HCT116 (cell line): ENCODE data around the gene BCHE. TPM values are rescaled to one million over a fixed set of nuclear protein-coding genes. Genes with fewer than 3 reads are reported as not detected.

Experiments used
- ATAC-seq: fragments of 200-7000 bp; cut with Tn5 transposase; 2 replicates; pipeline ENCODE4 v1.9.1; 2020; ENCODE audit warnings: mild to moderate bottlenecking, moderate library complexity
- BruUV-seq: library from RNA; stranded (reverse); fragments of 400-500 nt; replicated peaks from 2 replicates; lab custom pipeline; 2021; lab: Mats Ljungman, UMichigan
- CTCF ChIA-PET: fragments of 300-600 bp; sonication (Branson Sonifier 250); formaldehyde crosslinking; loops from one replicate; lab custom pipeline; 2021; ENCODE audit warnings: antibody characterized with exemption; lab: Charles Lee
- POLR2A ChIA-PET: fragments of 300-600, 350-600 bp; sonication (Branson Sonifier 250); formaldehyde crosslinking; loops from one replicate; lab custom pipeline; 2021; ENCODE audit warnings: antibody characterized with exemption; lab: Charles Lee
- RAD21 ChIA-PET, 2 experiments: fragments of 300-600 bp; sonication (Branson Sonifier 250); formaldehyde crosslinking; loops; one replicate each; lab custom pipeline; 2023; ENCODE audit warnings: low total read pairs in 2 of 2; ENCODE audit not compliant: uncharacterized antibody in 2 of 2, unreplicated experiment in 2 of 2, low non-redundant PET in 1 of 2; lab: Charles Lee
- DNase-seq: peaks from one replicate; pipeline ENCODE4 v3.0.0-alpha.2; 2010; ENCODE audit warnings: low read depth, low spot score
- H2AFZ ChIP-seq: fragments of 200-600 bp; shearing (Covaris generic), sonication (generic); 2 replicates; pipeline ENCODE4 v1.6.1; 2017; ENCODE audit warnings: low read depth, mixed run types, mixed read lengths, antibody characterized with exemption, low read length; ENCODE audit not compliant: poor library complexity, severe bottlenecking
- H3K27ac ChIP-seq: 2 replicates; pipeline ENCODE4 v1.5.1; 2012; ENCODE audit warnings: low read depth, low read length
- H3K27me3 ChIP-seq: fragments of 200-600 bp; sonication (generic); 2 replicates; pipeline ENCODE4 v1.6.1; 2016; ENCODE audit warnings: mixed run types, low read length, mixed read lengths; ENCODE audit not compliant: insufficient read depth
- H3K36me3 ChIP-seq, 2 experiments: fragments of 200-500 bp in 1 of 2; fragments of 200-600 bp in 1 of 2; sonication (Bioruptor generic) in 1 of 2; sonication (generic) in 1 of 2; 2 replicates each; pipeline versions ENCODE4 v1.5.1 to v1.6.1; 2014 to 2016; ENCODE audit warnings: low read length in 2 of 2, inconsistent platforms in 1 of 2, mixed read lengths in 1 of 2, mixed run types in 1 of 2; ENCODE audit not compliant: insufficient read depth in 2 of 2, control insufficient read depth in 1 of 2
- H3K4me1 ChIP-seq, 2 experiments: fragments of 200-600 bp in 1 of 2; sonication (generic) in 1 of 2; 2 replicates each; pipeline versions ENCODE4 v1.5.1 to v1.6.1; 2012 to 2017; ENCODE audit warnings: low read length in 2 of 2, inconsistent platforms in 1 of 2, mild to moderate bottlenecking in 1 of 2, mixed read lengths in 1 of 2, mixed run types in 1 of 2, moderate library complexity in 1 of 2; ENCODE audit not compliant: insufficient read depth in 2 of 2, control insufficient read depth in 1 of 2
- H3K4me2 ChIP-seq: fragments of 200-600 bp; sonication (generic); 2 replicates; pipeline ENCODE4 v1.6.1; 2017; ENCODE audit warnings: mixed run types, low read length, mixed read lengths
- H3K4me3 ChIP-seq, 2 experiments: fragments of 200-600 bp in 1 of 2; sonication (generic) in 1 of 2; replicated peaks in 1 of 2; 2 replicates each; pipeline ENCODE4 v1.5.1; 2011 to 2016; ENCODE audit warnings: low read length in 2 of 2, control low read depth in 1 of 2, low read depth in 1 of 2, mild to moderate bottlenecking in 1 of 2, mixed read lengths in 1 of 2, mixed run types in 1 of 2
- H3K79me2 ChIP-seq: fragments of 200-600 bp; sonication (generic); 2 replicates; pipeline ENCODE4 v1.6.1; 2017; ENCODE audit warnings: mild to moderate bottlenecking, mixed run types, low read length, moderate library complexity, mixed read lengths; ENCODE audit not compliant: insufficient read depth
- H3K9ac ChIP-seq: fragments of 200-600 bp; sonication (generic); 2 replicates; pipeline ENCODE4 v1.6.1; 2016; ENCODE audit warnings: low read length, mixed read lengths
- H3K9me2 ChIP-seq: fragments of 200-600 bp; sonication (generic), shearing (Covaris generic); 2 replicates; pipeline ENCODE4 v1.6.1; 2017; ENCODE audit warnings: mixed run types, mild to moderate bottlenecking, moderate library complexity; ENCODE audit not compliant: insufficient read depth
- H3K9me3 ChIP-seq, 2 experiments: fragments of 200-500 bp in 1 of 2; fragments of 200-600 bp in 1 of 2; sonication (Bioruptor generic) in 1 of 2; sonication (generic) in 1 of 2; 2 replicates each; pipeline ENCODE4 v1.6.1; 2014 to 2017; ENCODE audit warnings: low read length in 2 of 2, mixed read lengths in 2 of 2, inconsistent platforms in 1 of 2, low read depth in 1 of 2, mild to moderate bottlenecking in 1 of 2, mixed run types in 1 of 2, moderate library complexity in 1 of 2; ENCODE audit not compliant: control insufficient read depth in 1 of 2, insufficient read depth in 1 of 2
- H4K20me1 ChIP-seq: fragments of 200-600 bp; sonication (generic), shearing (Covaris generic); 2 replicates; pipeline ENCODE4 v1.6.1; 2017; ENCODE audit warnings: mixed run types, mild to moderate bottlenecking, moderate library complexity; ENCODE audit not compliant: insufficient read depth
- ATF3 ChIP-seq: IDR thresholded peaks from 2 replicates; pipeline ENCODE4 v1.6.1; 2012
- CEBPB ChIP-seq: IDR thresholded peaks from 2 replicates; pipeline ENCODE4 v1.6.1; 2012; ENCODE audit warnings: low read depth
- ELF1 ChIP-seq: IDR thresholded peaks from 2 replicates; pipeline ENCODE4 v1.6.1; 2012; ENCODE audit warnings: low read depth, borderline replicate concordance
- EZH2 ChIP-seq: fragments of 200-600 bp; sonication (generic); IDR thresholded peaks from 2 replicates; pipeline ENCODE4 v1.6.1; 2017; ENCODE audit warnings: antibody characterized with exemption, mixed run types
- EZH2phosphoT487 ChIP-seq: fragments of 200-600 bp; IDR thresholded peaks from 2 replicates; pipeline ENCODE4 v1.6.1; 2018; ENCODE audit warnings: antibody characterized with exemption, borderline replicate concordance
- FOSL1 ChIP-seq: IDR thresholded peaks from 2 replicates; pipeline ENCODE4 v1.6.1; 2012; ENCODE audit warnings: low read depth
- JUND ChIP-seq: IDR thresholded peaks from 2 replicates; pipeline ENCODE4 v1.6.1; 2012
- POLR2A ChIP-seq: IDR thresholded peaks from 2 replicates; pipeline ENCODE4 v1.7.0; 2011; ENCODE audit warnings: borderline replicate concordance; ENCODE audit not compliant: insufficient read depth, insufficient read length; ENCODE audit errors: extremely low read depth
- SIN3A ChIP-seq: IDR thresholded peaks from 2 replicates; pipeline ENCODE4 v1.6.1; 2012; ENCODE audit warnings: low read depth
- SP1 ChIP-seq: IDR thresholded peaks from 2 replicates; pipeline ENCODE4 v1.6.1; 2012; ENCODE audit warnings: low read depth
- SRF ChIP-seq: IDR thresholded peaks from 2 replicates; pipeline ENCODE4 v1.6.1; 2012; ENCODE audit warnings: low read depth
- TCF7L2 ChIP-seq: IDR thresholded peaks from 2 replicates; pipeline ENCODE4 v1.7.0; 2011; ENCODE audit warnings: borderline replicate concordance, inconsistent platforms; ENCODE audit not compliant: insufficient read depth, insufficient read length; ENCODE audit errors: extremely low read depth
- YY1 ChIP-seq: IDR thresholded peaks from 2 replicates; pipeline ENCODE4 v1.6.1; 2011; ENCODE audit warnings: low read length, low read depth, moderate library complexity, mild to moderate bottlenecking; ENCODE audit not compliant: insufficient replicate concordance; ENCODE audit errors: extremely low read depth
- ZBTB33 ChIP-seq: IDR thresholded peaks from 2 replicates; pipeline ENCODE4 v1.6.1; 2011; ENCODE audit warnings: mild to moderate bottlenecking, low read length, moderate library complexity; ENCODE audit not compliant: insufficient replicate concordance; ENCODE audit errors: extremely low read depth
- ZFX ChIP-seq: fragments of 450-650 bp; IDR thresholded peaks from 2 replicates; pipeline ENCODE4 v1.6.1; 2017
- ZNF274 ChIP-seq: fragments of 200-500 bp; sonication (Bioruptor generic); IDR thresholded peaks from 2 replicates; pipeline ENCODE4 v1.6.1; 2014; ENCODE audit warnings: mild to moderate bottlenecking, low read depth, low read length, inconsistent platforms
- intact Hi-C: fragments of 100-400 bp; cut with micrococcal nuclease; formaldehyde crosslinking; loops from 2 replicates; pipeline ENCODE4 v1.10.0; 2022
- total RNA-seq: library from RNA; stranded (reverse); gene quantifications from one replicate; pipeline ENCODE4 v1.2.1, GENCODE V29; 2021; ENCODE audit not compliant: unreplicated experiment
- TF ChIP-seq, protein P1 (sequence below), 3 experiments: fragments of 200-600 bp in 1 of 3; sonication (generic) in 1 of 3; IDR thresholded peaks in 2 of 3; conservative IDR thresholded peaks in 1 of 3; 2 replicates each; pipeline ENCODE4 v1.5.1; 2012 to 2017; ENCODE audit warnings: low read depth in 2 of 3, low read length in 2 of 3, antibody characterized with exemption in 1 of 3, borderline replicate concordance in 1 of 3, control low read depth in 1 of 3, mild to moderate bottlenecking in 1 of 3, mixed read lengths in 1 of 3, mixed run types in 1 of 3, moderate library complexity in 1 of 3; ENCODE audit not compliant: insufficient read depth in 1 of 3

The BCHE gene
- total RNA-seq, 1 experiment from 2014 or later: not detected

DNA sequence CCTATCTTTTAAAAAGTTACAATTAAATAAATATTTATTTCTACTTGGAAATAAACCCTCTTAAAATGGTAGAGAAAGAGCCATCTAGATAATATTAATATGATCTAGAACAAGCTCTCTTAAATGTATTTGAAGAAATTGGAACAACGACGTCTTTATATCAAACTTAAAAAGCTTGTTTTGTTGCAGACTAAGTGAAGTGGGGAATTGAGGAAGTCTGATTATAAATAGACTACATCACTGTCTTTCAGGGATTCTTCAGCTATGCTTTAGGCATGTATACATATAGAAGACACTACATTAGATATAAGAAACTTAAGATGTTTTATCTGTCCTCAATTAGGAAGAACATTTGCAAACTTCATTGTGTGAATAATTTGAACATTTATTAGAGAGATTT, 1.8 kb downstream of the BCHE start:
- no peak overlapping the region for H3K4me3 ChIP-seq
- TF ChIP-seq POLR2A (no peak), SRF (no peak), TCF7L2 (no peak), CEBPB (no peak), SP1 (no peak), JUND (no peak)
- RAD21 ChIA-PET: no interaction called here
- H3K27ac ChIP-seq: no peak overlapping the region
- H3K27me3 ChIP-seq: no peaks in the 10 kb centered on the region
- no peak overlapping the region for H3K9ac ChIP-seq
- H4K20me1 ChIP-seq: no peaks in the 10 kb centered on the region
- H2AFZ ChIP-seq: no peak overlapping the region
- H3K9me3 ChIP-seq: no peaks in the 10 kb centered on the region
- intact Hi-C loops: no loop called here
- no peaks in the 10 kb centered on the region for H3K79me2 ChIP-seq
- H3K9me2 ChIP-seq: no peaks in the 10 kb centered on the region
- CTCF ChIA-PET: no interaction called here
- H3K4me2 ChIP-seq: no peak overlapping the region
- DNase-seq: no peak
- no peaks in the 10 kb centered on the region for H3K36me3 ChIP-seq
- POLR2A ChIA-PET: no interaction called here
- H3K4me1 ChIP-seq: no peaks in the 10 kb centered on the region
- ATAC-seq: no peak
- BruUV-seq: no TSS peak

DNA sequence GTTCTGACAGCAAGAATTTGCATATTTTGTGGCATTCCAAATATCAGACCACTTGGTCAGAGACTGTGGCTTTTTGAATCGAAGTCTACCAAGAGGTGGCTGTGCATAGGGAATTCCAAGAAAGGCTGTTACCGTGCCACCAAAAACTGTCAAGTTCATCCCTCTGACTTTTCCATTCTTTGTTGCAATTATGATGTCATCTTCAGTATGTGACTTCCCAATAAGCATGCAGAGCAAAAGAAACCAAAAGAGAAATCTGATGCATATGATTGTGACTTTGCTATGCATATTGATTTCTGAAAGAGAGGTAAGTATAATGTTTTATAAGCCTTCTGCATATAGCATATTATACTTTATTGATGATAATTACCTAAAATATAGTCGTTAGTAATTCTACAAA, 6.5 kb downstream of the BCHE start:
- no peaks in the 10 kb centered on the region for H3K4me1 ChIP-seq
- no peaks in the 10 kb centered on the region for H4K20me1 ChIP-seq
- TF ChIP-seq FOSL1 (no peak), EZH2 (no peak), ZNF274 (no peak), SP1 (no peak), SIN3A (no peak), EZH2phosphoT487 (no peak), SRF (no peak), ZBTB33 (no peak), JUND (no peak), YY1 (no peak), ZFX (no peak), ATF3 (no peak), ELF1 (no peak)
- TF ChIP-seq, protein P1, sequence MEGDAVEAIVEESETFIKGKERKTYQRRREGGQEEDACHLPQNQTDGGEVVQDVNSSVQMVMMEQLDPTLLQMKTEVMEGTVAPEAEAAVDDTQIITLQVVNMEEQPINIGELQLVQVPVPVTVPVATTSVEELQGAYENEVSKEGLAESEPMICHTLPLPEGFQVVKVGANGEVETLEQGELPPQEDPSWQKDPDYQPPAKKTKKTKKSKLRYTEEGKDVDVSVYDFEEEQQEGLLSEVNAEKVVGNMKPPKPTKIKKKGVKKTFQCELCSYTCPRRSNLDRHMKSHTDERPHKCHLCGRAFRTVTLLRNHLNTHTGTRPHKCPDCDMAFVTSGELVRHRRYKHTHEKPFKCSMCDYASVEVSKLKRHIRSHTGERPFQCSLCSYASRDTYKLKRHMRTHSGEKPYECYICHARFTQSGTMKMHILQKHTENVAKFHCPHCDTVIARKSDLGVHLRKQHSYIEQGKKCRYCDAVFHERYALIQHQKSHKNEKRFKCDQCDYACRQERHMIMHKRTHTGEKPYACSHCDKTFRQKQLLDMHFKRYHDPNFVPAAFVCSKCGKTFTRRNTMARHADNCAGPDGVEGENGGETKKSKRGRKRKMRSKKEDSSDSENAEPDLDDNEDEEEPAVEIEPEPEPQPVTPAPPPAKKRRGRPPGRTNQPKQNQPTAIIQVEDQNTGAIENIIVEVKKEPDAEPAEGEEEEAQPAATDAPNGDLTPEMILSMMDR (IDR thresholded peaks at IDR 0.05 in 2 of 3, conservative IDR thresholded peaks at IDR 0.05 in 1 of 3; ENCODE audit: borderline replicate concordance in 1 of 3, insufficient read depth in 1 of 3, low read depth in 2 of 3, low read length in 2 of 3): no peak
- no peak overlapping the region for H2AFZ ChIP-seq
- H3K4me2 ChIP-seq: no peak overlapping the region
- no TSS peak for BruUV-seq
- H3K9me3 ChIP-seq: no peaks in the 10 kb centered on the region
- H3K27ac ChIP-seq: no peak overlapping the region
- no peaks in the 10 kb centered on the region for H3K9me2 ChIP-seq
- POLR2A ChIA-PET: no interaction called here
- H3K36me3 ChIP-seq: no peaks in the 10 kb centered on the region
- DNase-seq (no peak), ATAC-seq (no peak)
- H3K27me3 ChIP-seq: no peaks in the 10 kb centered on the region
- CTCF ChIA-PET: no interaction called here
- intact Hi-C loops: no loop called here
- RAD21 ChIA-PET: no interaction called here
- no peak overlapping the region for H3K9ac ChIP-seq
- no peak overlapping the region for H3K4me3 ChIP-seq
- no peaks in the 10 kb centered on the region for H3K79me2 ChIP-seq
